ENCODE results near the gene MEMO1.

The MEMO1 gene

GRCh38 chr2:32008805-32009515 is 1.8 kb downstream of the MEMO1 start:
- TF ChIP-seq POLR2A (IDR thresholded peaks at IDR 0.05; ENCODE audit: extremely low read depth, insufficient read length), result no peak
- DNase-seq (ENCODE audit: low read depth), result peak; percentile 37
- H3K4me3 ChIP-seq (ENCODE audit: low read depth, low read length), result peak overlapping the region; percentile 96

- no peak for TF ChIP-seq MAX (IDR thresholded peaks at IDR 0.05; ENCODE audit: low read depth, low read length)
- TF ChIP-seq MYC (IDR thresholded peaks at IDR 0.05; ENCODE audit: low read depth, low read length), result no peak
- no peak for TF ChIP-seq CTCF (IDR thresholded peaks at IDR 0.05; ENCODE audit: low read depth, low read length)
- no peak for TF ChIP-seq POLR2A (IDR thresholded peaks at IDR 0.05; ENCODE audit: extremely low read depth, insufficient read length)
- DNase-seq (ENCODE audit: low read depth), result no peak
- peak overlapping the region; percentile 2 for H3K4me3 ChIP-seq (ENCODE audit: low read depth, low read length)
These were observed 3.8 kb downstream of the MEMO1 start for GRCh38 chr2:32007121-32007391.

GRCh38 chr2:32005371-32005976 is 5.3 kb downstream of the MEMO1 start:
- TF ChIP-seq MAX (IDR thresholded peaks at IDR 0.05; ENCODE audit: low read depth, low read length) (no peak), MYC (IDR thresholded peaks at IDR 0.05; ENCODE audit: low read depth, low read length) (no peak), CTCF (IDR thresholded peaks at IDR 0.05; ENCODE audit: low read depth, low read length) (no peak), POLR2A (IDR thresholded peaks at IDR 0.05; ENCODE audit: extremely low read depth, insufficient read length) (no peak)
- no peak overlapping the region for H3K4me3 ChIP-seq (ENCODE audit: low read depth, low read length)
- no peak for DNase-seq (ENCODE audit: low read depth)

GRCh38 chr2:32003791-32004190 is 7.0 kb downstream of the MEMO1 start:
- no peak for TF ChIP-seq MAX (IDR thresholded peaks at IDR 0.05; ENCODE audit: low read depth, low read length)
- TF ChIP-seq MYC (IDR thresholded peaks at IDR 0.05; ENCODE audit: low read depth, low read length), result no peak
- no peak for TF ChIP-seq CTCF (IDR thresholded peaks at IDR 0.05; ENCODE audit: low read depth, low read length)
- no peak for TF ChIP-seq POLR2A (IDR thresholded peaks at IDR 0.05; ENCODE audit: extremely low read depth, insufficient read length)

GRCh38 chr2:32002406-32002805 is 8.4 kb downstream of the MEMO1 start:
- no peak overlapping the region for H3K4me3 ChIP-seq (ENCODE audit: low read depth, low read length)
- TF ChIP-seq MYC (IDR thresholded peaks at IDR 0.05; ENCODE audit: low read depth, low read length) (no peak), MAX (IDR thresholded peaks at IDR 0.05; ENCODE audit: low read depth, low read length) (no peak), CTCF (IDR thresholded peaks at IDR 0.05; ENCODE audit: low read depth, low read length) (no peak), POLR2A (IDR thresholded peaks at IDR 0.05; ENCODE audit: extremely low read depth, insufficient read length) (no peak)

More at GRCh38 chr2:32003791-32004190, 7.0 kb downstream of the MEMO1 start:
- no peak overlapping the region for H3K4me3 ChIP-seq (ENCODE audit: low read depth, low read length)
- no peak for DNase-seq (ENCODE audit: low read depth)

GRCh38 chr2:31999438-31999837 is 11.4 kb downstream of the MEMO1 start:
- H3K4me3 ChIP-seq (ENCODE audit: low read depth, low read length), result no peak overlapping the region
- DNase-seq (ENCODE audit: low read depth), result no peak
- TF ChIP-seq CTCF (IDR thresholded peaks at IDR 0.05; ENCODE audit: low read depth, low read length) (no peak), MAX (IDR thresholded peaks at IDR 0.05; ENCODE audit: low read depth, low read length) (no peak), MYC (IDR thresholded peaks at IDR 0.05; ENCODE audit: low read depth, low read length) (no peak), POLR2A (IDR thresholded peaks at IDR 0.05; ENCODE audit: extremely low read depth, insufficient read length) (no peak)

More at GRCh38 chr2:32002406-32002805, 8.4 kb downstream of the MEMO1 start:
- no peak for DNase-seq (ENCODE audit: low read depth)

Data from NB4 (cell line).